HEK293 (cell line): ENCODE data around the gene NBPF4.
"Not testable (repeated sequence)": the region's sequence is repeated elsewhere in the genome, so short reads cannot be mapped to it uniquely, and the experiment has no call there.

Source experiments
- CTCF ChIA-PET: fragments of 350-600 bp; formaldehyde crosslinking; extraction: SDS; loops from one replicate; lab custom pipeline; 2021; ENCODE audit warnings: antibody characterized with exemption; lab: Yijun Ruan, JAX
- POLR2A ChIA-PET: fragments of 300-600 bp; formaldehyde crosslinking; extraction: SDS; loops from one replicate; lab custom pipeline; 2020; ENCODE audit warnings: antibody characterized with exemption, inconsistent platforms; lab: Yijun Ruan, JAX
- H3K27ac ChIP-seq: fragments of 200-500 bp; sonication (Bioruptor generic); 2 replicates; pipeline ENCODE4 v1.5.1; 2014; ENCODE audit warnings: low read depth, low read length, control low read depth, inconsistent platforms; ENCODE audit errors: extremely low read depth
- H3K36me3 ChIP-seq, 2 experiments: fragments of 200-500 bp in 1 of 2; sonication (Bioruptor generic) in 1 of 2; 1 replicate in 1 of 2; 2 replicates in 1 of 2; pipeline ENCODE4 v1.5.1; 2014 to 2017; ENCODE audit warnings: inconsistent platforms in 2 of 2, low read length in 2 of 2; ENCODE audit not compliant: control insufficient read depth in 2 of 2, insufficient read depth in 1 of 2
- H3K4me1 ChIP-seq: fragments of 200-500 bp; sonication (Bioruptor generic); 2 replicates; pipeline ENCODE4 v1.5.1; 2014; ENCODE audit warnings: mild to moderate bottlenecking, low read length, inconsistent platforms; ENCODE audit not compliant: control insufficient read depth, insufficient read depth
- H3K4me3 ChIP-seq: 2 replicates; pipeline ENCODE4 v1.5.1; 2011; ENCODE audit warnings: low read depth, mild to moderate bottlenecking, control low read depth, low read length, moderate library complexity
- H3K9me3 ChIP-seq: fragments of 200-500 bp; sonication (Bioruptor generic); 2 replicates; pipeline ENCODE4 v1.5.1; 2014; ENCODE audit warnings: low read depth, low read length, inconsistent platforms; ENCODE audit not compliant: control insufficient read depth, insufficient read depth
- AEBP2 ChIP-seq: fragments of 450-650 bp; formaldehyde crosslinking; IDR thresholded peaks from 2 replicates; pipeline ENCODE4 v1.5.1; 2016; ENCODE audit warnings: missing biosample characterization, missing genetic modification characterization, borderline replicate concordance
- CTCF ChIP-seq: fragments of 450-650 bp; formaldehyde crosslinking; IDR thresholded peaks from 2 replicates; pipeline ENCODE4 v1.5.1; 2016; ENCODE audit warnings: missing biosample characterization, missing genetic modification characterization
- KLF1 ChIP-seq: fragments of 450-650 bp; formaldehyde crosslinking; IDR thresholded peaks from 2 replicates; pipeline ENCODE4 v1.5.1; 2016; ENCODE audit warnings: missing biosample characterization, missing genetic modification characterization
- PBX3 ChIP-seq: sonication (generic); formaldehyde crosslinking; IDR thresholded peaks from 2 replicates; pipeline ENCODE4 v1.8.1; 2022; ENCODE audit warnings: mild to moderate bottlenecking, moderate library complexity, missing genetic modification reagents
- PRDM1 ChIP-seq: fragments of 450-650 bp; formaldehyde crosslinking; IDR thresholded peaks from 2 replicates; pipeline ENCODE4; 2016; ENCODE audit warnings: missing biosample characterization, missing genetic modification characterization
- TSHZ1 ChIP-seq: fragments of 450-650 bp; formaldehyde crosslinking; IDR thresholded peaks from 2 replicates; pipeline ENCODE4 v1.5.1; 2016; ENCODE audit warnings: missing biosample characterization, missing genetic modification characterization, borderline replicate concordance
- ZBTB1 ChIP-seq: fragments of 450-650 bp; formaldehyde crosslinking; IDR thresholded peaks from 2 replicates; pipeline ENCODE4 v1.5.1; 2016; ENCODE audit warnings: missing biosample characterization, missing genetic modification characterization
- ZBTB26 ChIP-seq: fragments of 450-650 bp; formaldehyde crosslinking; optimal IDR thresholded peaks from 2 replicates; pipeline ENCODE3; 2016; ENCODE audit warnings: missing biosample characterization, mild to moderate bottlenecking, missing genetic modification characterization
- ZBTB8A ChIP-seq: fragments of 450-650 bp; formaldehyde crosslinking; IDR thresholded peaks from 2 replicates; pipeline ENCODE4 v1.5.1; 2016; ENCODE audit warnings: missing biosample characterization, missing genetic modification characterization
- ZFP41 ChIP-seq: fragments of 450-650 bp; formaldehyde crosslinking; IDR thresholded peaks from 2 replicates; pipeline ENCODE4 v1.5.1; 2016; ENCODE audit warnings: missing biosample characterization, missing genetic modification characterization, borderline replicate concordance
- ZNF174 ChIP-seq: fragments of 450-650 bp; formaldehyde crosslinking; IDR thresholded peaks from 2 replicates; pipeline ENCODE4 v1.5.0; 2017; ENCODE audit warnings: missing biosample characterization, mild to moderate bottlenecking, missing genetic modification characterization
- ZNF223 ChIP-seq: fragments of 450-650 bp; formaldehyde crosslinking; IDR thresholded peaks from 2 replicates; pipeline ENCODE4 v1.5.1; 2016; ENCODE audit warnings: missing biosample characterization, missing genetic modification characterization
- ZNF510 ChIP-seq: fragments of 450-650 bp; formaldehyde crosslinking; IDR thresholded peaks from 2 replicates; pipeline ENCODE4 v1.5.1; 2018; ENCODE audit warnings: mild to moderate bottlenecking, missing genetic modification characterization, missing biosample characterization; ENCODE audit not compliant: insufficient replicate concordance
- ZNF555 ChIP-seq: fragments of 450-650 bp; formaldehyde crosslinking; conservative IDR thresholded peaks from 2 replicates; pipeline ENCODE4 v1.5.1; 2017; ENCODE audit warnings: missing biosample characterization, mild to moderate bottlenecking, missing genetic modification characterization, inconsistent platforms
- ZNF654 ChIP-seq: fragments of 450-650 bp; formaldehyde crosslinking; IDR thresholded peaks from 2 replicates; pipeline ENCODE4 v1.5.1; 2016; ENCODE audit warnings: low read depth, missing biosample characterization, missing genetic modification characterization
- ZNF701 ChIP-seq: fragments of 450-650 bp; formaldehyde crosslinking; IDR thresholded peaks from 2 replicates; pipeline ENCODE4 v1.5.1; 2016; ENCODE audit warnings: missing biosample characterization, missing genetic modification characterization
- ZNF777 ChIP-seq: fragments of 450-650 bp; formaldehyde crosslinking; IDR thresholded peaks from 2 replicates; pipeline ENCODE4 v1.5.1; 2017; ENCODE audit warnings: missing biosample characterization, missing genetic modification characterization, borderline replicate concordance

The NBPF4 gene

GRCh38 chr1:108214641-108215465 lies 29.0 kb downstream of the NBPF4 start:
- H3K4me1 ChIP-seq, H3K9me3 ChIP-seq, H3K4me3 ChIP-seq, H3K36me3 ChIP-seq, H3K27ac ChIP-seq, POLR2A ChIA-PET: not testable (repeated sequence)
- TF ChIP-seq PRDM1 (tag by site-specific recombination) (peak; percentile 61), ZNF654 (tag by site-specific recombination) (peak; percentile 71), CTCF (tag by site-specific recombination) (0 out of 2 replicates have a peak, but pooled peaks have one; percentile 15)
- CTCF ChIA-PET, result interaction anchor here (0.7 to 1.2 kb wide), 2 partner anchors 346 to 429 kb away, joined by 3 to 8 read pairs; no protein-coding TSS in a partner anchor

- CTCF ChIA-PET, result no interaction called here
- H3K4me3 ChIP-seq, result no peak overlapping the region
- POLR2A ChIA-PET, result interaction anchor here (2.9 kb wide), 1 partner anchor 11 kb away, joined by 13 read pairs; the partner anchor contains the start of gene SLC25A24
- TF ChIP-seq ZNF510 (tag by site-specific recombination) (no peak), ZBTB1 (tag by site-specific recombination) (no peak), KLF1 (tag by site-specific recombination) (no peak), AEBP2 (tag by site-specific recombination) (no peak), PBX3 (CRISPR knock-in tag) (no peak), ZNF555 (no peak), TSHZ1 (tag by site-specific recombination) (no peak), ZFP41 (no peak), ZBTB8A (tag by site-specific recombination) (no peak), ZNF174 (tag by site-specific recombination) (no peak), ZNF701 (tag by site-specific recombination) (no peak), ZNF777 (tag by site-specific recombination) (no peak), ZNF223 (tag by site-specific recombination) (no peak), ZBTB26 (tag by site-specific recombination) (no peak)
- no peaks in the 10 kb centered on the region for H3K9me3 ChIP-seq
- H3K27ac ChIP-seq, result no peak overlapping the region
- no peaks in the 10 kb centered on the region for H3K36me3 ChIP-seq
- no peaks in the 10 kb centered on the region for H3K4me1 ChIP-seq
Observed at GRCh38 chr1:108211014-108211413, 32.9 kb downstream of the NBPF4 start.
